ENCODE data around the gene LPCAT1. TPM values are rescaled to one million over a fixed set of nuclear protein-coding genes. Genes with fewer than 3 reads are reported as not detected.

The LPCAT1 gene
- total and polyA plus RNA-seq, 2 donors (not counting 3 experiments of a cell fraction or from before 2014, with no cell fraction given) = 28.9 to 57.2 TPM

- Histone ChIP-seq H3K9me1 (replicated peaks; ENCODE audit: control insufficient read depth, extremely low read depth, insufficient read depth, low read length) (no peaks in the 10 kb centered on the region), H3K4me1 (ENCODE audit: control insufficient read depth, extremely low read depth, insufficient read depth, low read length) (no peaks in the 10 kb centered on the region), H4K20me1 (replicated peaks; ENCODE audit: control insufficient read depth, extremely low read depth, insufficient read depth, low read length) (no peaks in the 10 kb centered on the region), H3K79me2 (ENCODE audit: control insufficient read depth, insufficient read depth, low read length) (no peaks in the 10 kb centered on the region), H3K27ac (ENCODE audit: insufficient read depth, low read depth, low read length) (no peak overlapping the region), H3K27me3 (ENCODE audit: control insufficient read depth in 2 of 2, insufficient read depth in 2 of 2, low read length in 2 of 2) (peaks cover 44 to 45% of the 10 kb centered on the region in 2 experiments), H2AFZ (ENCODE audit: low read depth, low read length) (no peak overlapping the region), H3K4me3 (replicated peaks in 1 of 3; ENCODE audit: insufficient read depth in 1 of 3, low read depth in 1 of 3, low read length in 3 of 3) (no peak overlapping the region), H3K4me2 (ENCODE audit: insufficient read depth, low read length) (no peak overlapping the region), H3K9ac (replicated peaks; ENCODE audit: extremely low read depth, insufficient read depth, low read length) (no peak overlapping the region), H3K36me3 (ENCODE audit: control insufficient read depth in 2 of 2, extremely low read depth in 1 of 2, insufficient read depth in 2 of 2, low read length in 2 of 2) (no peaks in the 10 kb centered on the region), H3K9me3 (replicated peaks; ENCODE audit: control insufficient read depth, insufficient read depth, low read length) (no peaks in the 10 kb centered on the region)
- POLR2A ChIA-PET = no interaction called here
- BruUV-seq (replicated peaks) = no TSS peak
- FAIRE-seq (no peak), DNase-seq (ENCODE audit: low read depth, low spot score) (no peak)
- TF ChIP-seq POLR2AphosphoS5 (IDR thresholded peaks at IDR 0.05; ENCODE audit: insufficient read depth, low read depth, low read length) = no peak
- no peak for TF ChIP-seq CTCF (IDR thresholded peaks at IDR 0.05; ENCODE audit: extremely low read depth in 1 of 2, insufficient read depth in 1 of 2, low read depth in 1 of 2, low read length in 2 of 2)
- no peak for TF ChIP-seq FOS (IDR thresholded peaks at IDR 0.05; ENCODE audit: borderline replicate concordance, insufficient read depth, low read length)
- TF ChIP-seq JUN (IDR thresholded peaks at IDR 0.05; ENCODE audit: borderline replicate concordance, insufficient read depth, insufficient read length, low read depth) = no peak
- dilution Hi-C loops (cut with MboI; ENCODE audit: extremely low pct_ligation_motif_present, low sequenced_read_pairs) (no loop called here), intact Hi-C loops (cut with micrococcal nuclease) (no loop called here)
- CTCF ChIA-PET = no interaction called here
Observed at GRCh38 chr5:1447671-1448361, 75.9 kb downstream of the LPCAT1 start.
